GM10266 (cell line): ENCODE measurements around the gene MFGE8.
"Not testable (repeated sequence)": the region's sequence is repeated elsewhere in the genome, so short reads cannot be mapped to it uniquely, and the experiment has no call there.

Experiments used
- DNase-seq: peaks from one replicate; pipeline ENCODE4 v3.0.0; 2012; ENCODE audit errors: extremely low spot score
- CTCF ChIP-seq: IDR thresholded peaks from 2 replicates; pipeline ENCODE4 v1.5.1; 2012; ENCODE audit warnings: mild to moderate bottlenecking, low read depth; ENCODE audit not compliant: control insufficient read depth, insufficient read depth; ENCODE audit errors: missing control alignments

Gene MFGE8

DNA sequence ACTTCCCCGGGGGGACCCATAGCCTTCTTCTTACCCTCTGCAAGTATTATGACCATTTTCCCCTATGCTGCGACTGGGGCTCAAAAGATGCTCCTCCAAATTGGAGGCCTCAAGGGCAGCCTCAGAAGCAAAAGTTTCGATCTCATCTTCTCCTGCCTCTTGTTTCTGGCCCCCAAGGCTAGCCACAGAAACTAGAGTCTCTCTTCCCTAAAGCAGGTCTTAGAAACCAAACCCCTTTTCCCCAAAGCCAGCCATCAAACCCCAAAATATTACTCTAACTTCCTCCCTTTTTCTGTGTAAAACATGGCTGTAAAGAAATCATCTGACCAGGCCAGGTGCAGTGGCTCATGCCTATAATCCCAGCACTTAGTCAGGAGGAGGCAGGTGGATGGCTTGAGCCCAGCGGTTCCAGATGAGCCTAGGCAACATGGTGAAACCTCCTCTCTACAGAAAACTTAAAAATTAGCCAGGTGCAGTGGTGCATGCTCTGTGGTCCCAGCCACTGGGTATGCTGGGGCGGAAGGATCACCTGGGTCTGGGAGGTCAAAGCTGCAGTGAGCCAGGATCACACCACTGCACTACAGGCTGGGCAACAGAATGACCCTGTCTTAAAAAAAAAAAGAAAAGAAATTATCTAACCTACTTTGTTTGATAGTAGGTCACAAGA lies 36.7 kb upstream of the MFGE8 start:
- no peak for DNase-seq
- TF ChIP-seq CTCF, result no peak

DNA sequence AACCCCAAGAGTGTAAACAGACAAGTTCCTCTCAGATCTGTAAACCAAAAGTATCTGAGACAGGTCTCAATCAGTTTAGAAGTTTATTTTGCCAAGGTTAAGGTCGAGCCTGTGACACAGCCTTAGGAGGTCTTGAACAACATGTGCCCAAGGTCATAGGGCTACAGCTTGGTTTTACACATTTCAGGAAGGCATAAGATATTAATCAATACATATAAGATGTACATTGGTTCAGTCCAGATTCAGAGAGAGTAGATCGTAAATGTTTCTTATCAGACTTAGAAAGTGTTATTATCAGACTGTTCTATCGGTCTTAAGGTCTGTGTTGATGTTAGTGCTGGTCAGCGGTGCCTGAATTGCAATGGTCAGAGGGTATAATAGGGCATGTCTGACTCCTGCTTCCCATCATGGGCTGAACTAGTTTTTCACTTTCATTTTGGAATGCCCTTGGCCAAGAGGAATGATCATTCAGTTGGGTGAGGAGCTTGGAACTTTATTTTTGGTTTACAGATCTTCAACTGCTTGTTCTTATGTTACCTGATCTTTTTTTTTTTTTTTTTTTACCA lies 27.0 kb upstream of the MFGE8 start:
- TF ChIP-seq CTCF, result no peak
- DNase-seq, result no peak

DNA sequence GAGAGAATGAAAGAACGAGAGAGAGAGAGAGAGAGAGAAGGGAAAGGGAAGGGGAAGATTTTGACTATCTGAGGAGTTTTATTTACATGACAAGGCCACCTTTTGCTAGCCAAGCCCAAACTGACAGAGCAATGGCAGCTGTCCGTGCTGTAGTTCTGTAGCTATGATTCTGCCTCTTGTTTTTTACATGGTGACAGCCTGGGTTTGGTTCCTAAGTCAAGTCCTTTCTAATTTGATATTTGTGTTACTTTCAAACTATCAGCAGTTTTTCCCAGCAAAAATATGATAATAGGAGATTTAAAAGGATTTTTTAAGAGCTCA lies 26.3 kb upstream of the MFGE8 start:
- TF ChIP-seq CTCF, result no peak
- no peak for DNase-seq

DNA sequence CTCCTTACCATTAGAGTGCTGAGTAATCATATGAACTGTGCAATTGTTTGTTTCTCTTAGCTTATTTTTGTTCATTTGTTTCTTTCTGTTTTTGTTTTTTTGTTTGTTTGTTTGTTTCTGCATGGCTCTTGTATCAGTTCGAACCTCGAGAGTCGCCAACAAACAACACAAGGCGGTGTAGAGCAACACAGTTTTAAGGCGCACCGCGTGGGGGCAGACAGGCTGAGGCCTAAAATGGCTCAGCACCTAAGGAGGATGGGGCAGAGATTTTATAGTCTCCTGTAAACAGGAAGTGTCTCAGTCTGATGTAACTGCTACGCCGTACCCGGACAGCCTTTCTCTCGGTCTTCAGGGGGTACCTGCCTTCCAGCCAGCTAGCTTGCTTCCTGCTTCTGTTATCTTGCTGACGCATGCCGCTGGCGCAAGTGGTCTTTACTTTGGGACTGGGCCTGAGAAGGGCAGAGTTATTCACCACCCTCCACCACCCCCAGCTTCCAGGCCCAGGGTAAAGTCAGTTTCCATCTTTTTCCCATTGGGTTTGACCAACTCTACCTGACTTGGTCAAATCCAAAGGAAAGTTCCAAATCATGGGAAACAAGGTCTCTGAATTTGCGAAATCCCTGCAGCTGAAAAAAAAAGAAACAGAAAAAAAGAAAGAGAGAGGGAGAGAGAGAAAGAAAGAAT lies 25.8 kb upstream of the MFGE8 start:
- DNase-seq, result no peak
- no peak for TF ChIP-seq CTCF

DNA sequence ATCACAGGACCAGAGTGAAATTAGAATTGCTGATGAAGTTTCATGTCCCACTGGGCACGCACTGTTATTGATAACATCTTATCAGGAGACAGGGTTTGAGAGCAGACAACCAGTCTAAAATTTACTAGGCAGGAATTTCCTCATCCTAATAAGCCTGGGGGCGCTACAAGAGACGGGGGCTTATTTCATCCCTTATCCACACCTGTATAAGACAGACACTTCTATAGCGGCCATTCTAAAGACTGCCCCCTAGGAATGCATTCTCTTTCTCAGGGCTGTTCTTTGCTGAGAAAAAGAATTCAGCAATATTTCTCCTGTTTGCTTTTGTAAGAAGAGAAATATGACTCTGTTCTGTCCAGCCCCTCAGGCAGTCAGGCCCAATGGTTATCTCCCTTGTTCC lies 21.3 kb upstream of the MFGE8 start:
- DNase-seq, result not testable (repeated sequence)

GRCh38 chr15:88932875-88933330 lies 19.7 kb upstream of the MFGE8 start:
- TF ChIP-seq CTCF, result no peak
- DNase-seq, result no peak

DNA sequence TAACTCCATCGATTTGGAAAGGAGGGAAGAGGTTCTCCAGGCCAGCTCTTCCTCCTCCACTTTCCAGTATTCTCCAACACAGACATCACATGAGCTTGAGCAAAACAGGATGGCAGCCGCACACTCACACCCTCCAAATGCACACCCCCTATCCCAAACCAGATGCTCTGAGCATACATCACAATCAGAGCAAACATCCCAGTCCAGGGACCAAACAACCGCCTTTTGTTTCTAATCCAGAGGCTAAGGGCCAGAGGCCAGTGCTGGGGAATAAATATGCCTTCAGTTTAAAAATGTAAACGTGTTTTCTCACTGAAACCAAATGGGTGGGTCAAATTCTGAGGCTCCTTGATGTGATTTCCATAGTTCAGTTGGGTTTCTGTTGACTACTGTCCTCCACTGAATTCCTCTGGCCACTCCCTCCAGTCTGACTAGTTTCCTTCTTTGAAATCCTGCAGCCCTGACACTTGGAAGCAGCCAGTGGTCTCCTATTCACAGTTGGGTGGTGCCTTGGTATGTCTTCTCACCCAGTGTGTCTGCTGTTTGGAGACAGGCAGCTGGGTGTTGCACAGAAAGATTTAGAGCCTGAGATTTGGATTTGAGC lies 19.2 kb upstream of the MFGE8 start:
- DNase-seq, result no peak
- no peak for TF ChIP-seq CTCF
